Measurements from ENCODE around the gene CCNY. TPM values are rescaled to one million over a fixed set of nuclear protein-coding genes. Genes with fewer than 3 reads are reported as not detected.

CCNY gene
- total RNA-seq, 2 donors from 2014 or later, result 60.5 to 65.9 TPM

- Mint-ChIP-seq H3K4me3 (no peak overlapping the region), H3K27me3 (ENCODE audit: insufficient read depth) (no peaks in the 10 kb centered on the region), H3K9me3 (no peaks in the 10 kb centered on the region), H3K27ac (no peak overlapping the region), H3K4me1 (no peaks in the 10 kb centered on the region), H3K36me3 (ENCODE audit: low read depth) (no peaks in the 10 kb centered on the region)
- H3K4me3 ChIP-seq (ENCODE audit: low read length), result no peak overlapping the region
- H3K4me1 ChIP-seq (ENCODE audit: control insufficient read depth, insufficient read depth, low read length), result no peaks in the 10 kb centered on the region
- no peak for TF ChIP-seq CTCF (conservative IDR thresholded peaks at IDR 0.05)
- H3K27ac ChIP-seq (ENCODE audit: low read depth, low read length), result no peak overlapping the region
- H3K27me3 ChIP-seq (ENCODE audit: control insufficient read depth, insufficient read depth, low read length, poor library complexity, severe bottlenecking), result no peaks in the 10 kb centered on the region
- no peak for DNase-seq
- WGBS, 2 experiments (ENCODE audit: insufficient coverage in 1 of 2, insufficient read length in 1 of 2), result 91 to 92% methylated on average over 2 to 3 of the region's 3 CpGs
- H3K9me3 ChIP-seq (ENCODE audit: control insufficient read depth, low read length), result no peaks in the 10 kb centered on the region
- H3K36me3 ChIP-seq (ENCODE audit: control insufficient read depth, insufficient read depth, low read length), result no peaks in the 10 kb centered on the region
- no peak overlapping the region for H3K9ac ChIP-seq (ENCODE audit: extremely low read depth, low read length, poor library complexity, severe bottlenecking)
Measured at GRCh38 chr10:35299016-35299415, 37.3 kb upstream of the CCNY start.

- H3K9ac ChIP-seq (ENCODE audit: extremely low read depth, low read length, poor library complexity, severe bottlenecking), result no peak overlapping the region
- 86 to 89% methylated on average over 9 to 11 of the region's 11 CpGs for WGBS, 2 experiments (ENCODE audit: insufficient coverage in 1 of 2, insufficient read length in 1 of 2)
- no peaks in the 10 kb centered on the region for H3K36me3 Mint-ChIP-seq (ENCODE audit: low read depth)
Measured at GRCh38 chr10:35300063-35300699, 36.1 kb upstream of the CCNY start.

DNA sequence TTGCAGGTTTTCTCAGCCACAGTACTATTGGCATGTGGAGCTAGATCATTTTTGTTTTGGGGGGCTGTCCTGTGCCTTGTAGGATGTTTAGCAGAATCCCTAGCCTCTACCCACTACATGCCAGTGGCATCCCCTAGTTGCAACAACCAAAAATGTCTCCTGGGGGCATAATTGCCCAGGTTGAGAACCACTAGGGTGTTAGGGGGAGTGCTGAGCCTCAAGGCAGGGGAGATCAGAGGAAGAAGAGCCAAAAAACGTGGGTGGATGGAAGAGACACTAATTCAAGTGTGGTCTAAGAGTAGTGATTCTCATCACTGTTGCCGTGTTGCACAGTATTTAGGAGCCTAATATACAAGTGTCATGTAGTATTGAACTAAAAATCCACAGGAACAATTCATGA lies 31.7 kb upstream of the CCNY start:
- 72 to 77% methylated on average over 2 of the region's 2 CpGs for WGBS, 2 experiments (ENCODE audit: insufficient coverage in 1 of 2, insufficient read length in 1 of 2)
- no peaks in the 10 kb centered on the region for H3K9me3 ChIP-seq (ENCODE audit: control insufficient read depth, low read length)
- Mint-ChIP-seq H3K36me3 (ENCODE audit: low read depth) (no peaks in the 10 kb centered on the region), H3K27ac (no peak overlapping the region), H3K27me3 (ENCODE audit: insufficient read depth) (peaks cover 2% of the 10 kb centered on the region), H3K9me3 (no peaks in the 10 kb centered on the region), H3K4me3 (no peak overlapping the region), H3K4me1 (no peaks in the 10 kb centered on the region)
- no peaks in the 10 kb centered on the region for H3K27me3 ChIP-seq (ENCODE audit: control insufficient read depth, insufficient read depth, low read length, poor library complexity, severe bottlenecking)
- peak; percentile 27 for TF ChIP-seq CTCF (conservative IDR thresholded peaks at IDR 0.05)
- H3K36me3 ChIP-seq (ENCODE audit: control insufficient read depth, insufficient read depth, low read length), result no peaks in the 10 kb centered on the region
- H3K4me3 ChIP-seq (ENCODE audit: low read length), result no peak overlapping the region
- no peak overlapping the region for H3K9ac ChIP-seq (ENCODE audit: extremely low read depth, low read length, poor library complexity, severe bottlenecking)
- no peak overlapping the region for H3K27ac ChIP-seq (ENCODE audit: low read depth, low read length)
- no peak for DNase-seq
- H3K4me1 ChIP-seq (ENCODE audit: control insufficient read depth, insufficient read depth, low read length), result no peaks in the 10 kb centered on the region

More at GRCh38 chr10:35300063-35300699, 36.1 kb upstream of the CCNY start:
- no peak for TF ChIP-seq CTCF (conservative IDR thresholded peaks at IDR 0.05)
- H3K36me3 ChIP-seq (ENCODE audit: control insufficient read depth, insufficient read depth, low read length), result no peaks in the 10 kb centered on the region
- Mint-ChIP-seq H3K27me3 (ENCODE audit: insufficient read depth) (no peaks in the 10 kb centered on the region), H3K4me3 (no peak overlapping the region), H3K9me3 (no peaks in the 10 kb centered on the region), H3K27ac (no peak overlapping the region), H3K4me1 (no peaks in the 10 kb centered on the region)
- no peaks in the 10 kb centered on the region for H3K9me3 ChIP-seq (ENCODE audit: control insufficient read depth, low read length)
- no peaks in the 10 kb centered on the region for H3K4me1 ChIP-seq (ENCODE audit: control insufficient read depth, insufficient read depth, low read length)
- H3K4me3 ChIP-seq (ENCODE audit: low read length), result no peak overlapping the region
- no peak overlapping the region for H3K27ac ChIP-seq (ENCODE audit: low read depth, low read length)
- DNase-seq, result no peak
- no peaks in the 10 kb centered on the region for H3K27me3 ChIP-seq (ENCODE audit: control insufficient read depth, insufficient read depth, low read length, poor library complexity, severe bottlenecking)
